Measurements from ENCODE around the gene ATP1A2.
"Not testable (repeated sequence)": the region's sequence is repeated elsewhere in the genome, so short reads cannot be mapped to it uniquely, and the experiment has no call there.

Gene ATP1A2

GRCh38 chr1:160124705-160125478 lies 9.3 kb downstream of the ATP1A2 start:
- peak; percentile 77 for DNase-seq (ENCODE audit: low spot score)

- DNase-seq (ENCODE audit: low spot score): peak; percentile 59
Measured at GRCh38 chr1:160125746-160126145, 10.2 kb downstream of the ATP1A2 start.

GRCh38 chr1:160126342-160126741 lies 10.8 kb downstream of the ATP1A2 start:
- not testable (repeated sequence) for DNase-seq (ENCODE audit: low spot score)

GRCh38 chr1:160127381-160127780 lies 11.8 kb downstream of the ATP1A2 start:
- no peak for DNase-seq (ENCODE audit: low spot score)

- peak; percentile 82 for DNase-seq (ENCODE audit: low spot score)
Measured at GRCh38 chr1:160127865-160128523, 12.4 kb downstream of the ATP1A2 start.

- DNase-seq (ENCODE audit: low spot score): no peak
Measured at GRCh38 chr1:160128636-160129035, 13.1 kb downstream of the ATP1A2 start.

GRCh38 chr1:160129046-160129445 lies 13.5 kb downstream of the ATP1A2 start:
- no peak for DNase-seq (ENCODE audit: low spot score)

GRCh38 chr1:160129558-160129957 lies 14.0 kb downstream of the ATP1A2 start:
- DNase-seq (ENCODE audit: low spot score): no peak

GRCh38 chr1:160129966-160130365 lies 14.4 kb downstream of the ATP1A2 start:
- DNase-seq (ENCODE audit: low spot score): no peak

GRCh38 chr1:160130486-160130885 lies 14.9 kb downstream of the ATP1A2 start:
- no peak for DNase-seq (ENCODE audit: low spot score)

- no peak for DNase-seq (ENCODE audit: low spot score)
Measured at GRCh38 chr1:160130939-160131338, 15.4 kb downstream of the ATP1A2 start.

GRCh38 chr1:160131803-160132565 lies 16.4 kb downstream of the ATP1A2 start:
- DNase-seq (ENCODE audit: low spot score): no peak

GRCh38 chr1:160133990-160134770 lies 18.6 kb downstream of the ATP1A2 start:
- no peak for DNase-seq (ENCODE audit: low spot score)

- no peak for DNase-seq (ENCODE audit: low spot score)
Measured at GRCh38 chr1:160134791-160135572, 19.4 kb downstream of the ATP1A2 start.

- DNase-seq (ENCODE audit: low spot score): no peak
Measured at GRCh38 chr1:160136121-160136925, 20.8 kb downstream of the ATP1A2 start.

- no peak for DNase-seq (ENCODE audit: low spot score)
Measured at GRCh38 chr1:160136926-160137200, 21.3 kb downstream of the ATP1A2 start.

- no peak for DNase-seq (ENCODE audit: low spot score)
Measured at GRCh38 chr1:160137216-160137862, 21.8 kb downstream of the ATP1A2 start.

- no peak for DNase-seq (ENCODE audit: low spot score)
Measured at GRCh38 chr1:160139840-160140239, 24.3 kb downstream of the ATP1A2 start.

GRCh38 chr1:160143695-160144094 lies 28.1 kb downstream of the ATP1A2 start:
- DNase-seq (ENCODE audit: low spot score): no peak

- no peak for DNase-seq (ENCODE audit: low spot score)
Measured at GRCh38 chr1:160144921-160145320, 29.4 kb downstream of the ATP1A2 start.
